Muscle of back (tissue), 11 donors: ENCODE results near the gene BPIFB4. TPM values are rescaled to one million over a fixed set of nuclear protein-coding genes. Genes with fewer than 3 reads are reported as not detected.
"Not testable (repeated sequence)": the region's sequence is repeated elsewhere in the genome, so short reads cannot be mapped to it uniquely, and the experiment has no call there.

Experiments
- DNase-seq, 3 donors: peaks; one replicate each; pipeline versions ENCODE4 v3.0.0 to v3.0.0-alpha.2; 2013
- polyA plus RNA-seq, 10 donors: library from polyadenylated mRNA; unstranded; fragments of 120-200 nt; gene quantifications; one replicate each; pipeline ENCODE4 v1.2.1, GENCODE V29; 2013; ENCODE audit not compliant: insufficient read length in 10 of 10

The BPIFB4 gene
- polyA plus RNA-seq, 10 donors = 0.19 to 0.30 (median 0.29) TPM; not detected in 7

GRCh38 chr20:33119725-33120720, 40.6 kb downstream of the BPIFB4 start:
- DNase-seq = no peak

DNA sequence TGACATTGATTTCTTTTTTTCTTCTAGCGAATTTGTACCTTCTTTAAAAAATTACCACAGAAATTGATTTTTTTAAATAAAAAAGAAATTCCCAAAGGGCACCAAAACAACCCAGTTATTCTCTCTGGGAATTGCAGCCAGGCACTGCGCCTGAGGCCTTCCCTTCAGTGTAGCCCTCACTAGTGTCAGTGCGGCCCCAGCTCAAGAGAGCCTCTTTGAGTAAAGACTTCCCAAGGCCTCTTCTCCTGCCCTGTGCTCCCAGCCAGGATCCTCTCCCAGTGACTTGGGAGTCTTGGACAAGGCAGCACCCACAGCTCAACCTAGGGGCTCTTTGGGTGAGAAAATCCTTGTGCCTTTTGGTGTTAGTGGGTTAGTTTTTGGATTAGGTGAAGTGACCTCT, 41.5 kb downstream of the BPIFB4 start:
- DNase-seq = no peak

DNA sequence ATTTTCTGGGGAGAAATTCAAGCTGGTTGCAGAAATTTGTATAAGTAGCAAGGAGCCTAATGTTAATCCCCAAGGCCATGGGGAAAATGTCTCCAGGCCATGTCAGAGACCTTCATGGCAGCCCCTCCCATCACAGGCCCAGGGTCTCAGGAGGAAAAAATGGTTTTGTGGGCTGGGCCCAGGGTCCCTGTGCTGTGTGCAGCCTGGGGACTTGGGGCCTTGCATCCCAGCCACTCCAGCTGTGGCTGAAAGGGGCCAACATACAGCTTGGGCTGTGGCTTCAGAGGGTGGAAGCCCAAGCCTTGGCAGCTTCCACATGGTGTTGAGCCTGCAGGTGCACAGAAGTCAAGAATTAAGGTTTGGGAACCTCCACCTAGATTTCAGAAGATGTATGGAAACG, 42.9 kb downstream of the BPIFB4 start:
- DNase-seq = not testable (repeated sequence)

DNA sequence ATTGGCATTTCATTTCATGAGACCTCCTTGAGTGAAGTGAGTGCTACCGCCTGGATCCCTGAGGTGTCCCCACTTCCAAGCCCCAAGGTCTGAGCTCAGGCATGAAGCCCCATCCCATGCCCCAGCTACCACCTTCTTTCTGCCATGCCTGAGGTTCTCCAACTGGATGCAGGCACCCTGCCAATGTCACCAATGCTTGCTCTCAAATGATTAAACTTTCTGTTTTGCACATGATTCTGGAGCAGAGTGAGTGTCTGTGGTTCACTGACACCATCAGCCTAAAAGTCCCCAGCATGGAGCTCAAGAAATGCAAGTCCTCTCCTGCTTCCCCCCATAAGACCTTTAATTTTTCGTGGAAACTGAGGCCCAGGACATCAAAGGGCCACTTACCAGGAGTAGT, 44.8 kb downstream of the BPIFB4 start:
- no peak for DNase-seq

- no peak for DNase-seq
Observed at GRCh38 chr20:33124994-33125393, 45.6 kb downstream of the BPIFB4 start.

DNA sequence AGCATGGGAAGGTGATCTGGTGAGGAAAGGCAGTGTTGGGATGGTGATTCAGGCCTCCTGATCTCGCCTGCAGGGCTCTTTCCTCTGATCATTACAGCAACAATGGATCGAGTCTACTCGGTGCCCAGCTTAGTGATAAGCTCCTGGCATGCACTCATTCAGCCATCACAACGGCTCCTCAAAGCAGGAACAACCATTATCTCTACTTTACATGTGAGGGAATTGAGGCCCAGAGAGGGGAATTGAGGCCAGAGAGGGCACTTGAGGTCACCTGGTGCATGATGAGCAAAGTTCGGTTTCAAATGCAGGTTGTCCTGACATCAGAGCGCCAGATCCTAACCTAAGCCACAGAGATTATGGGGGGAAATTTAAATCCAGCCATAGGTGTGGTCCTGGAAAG, 46.5 kb downstream of the BPIFB4 start:
- no peak for DNase-seq

- DNase-seq = no peak
Observed at GRCh38 chr20:33127422-33128097, 48.1 kb downstream of the BPIFB4 start.

DNA sequence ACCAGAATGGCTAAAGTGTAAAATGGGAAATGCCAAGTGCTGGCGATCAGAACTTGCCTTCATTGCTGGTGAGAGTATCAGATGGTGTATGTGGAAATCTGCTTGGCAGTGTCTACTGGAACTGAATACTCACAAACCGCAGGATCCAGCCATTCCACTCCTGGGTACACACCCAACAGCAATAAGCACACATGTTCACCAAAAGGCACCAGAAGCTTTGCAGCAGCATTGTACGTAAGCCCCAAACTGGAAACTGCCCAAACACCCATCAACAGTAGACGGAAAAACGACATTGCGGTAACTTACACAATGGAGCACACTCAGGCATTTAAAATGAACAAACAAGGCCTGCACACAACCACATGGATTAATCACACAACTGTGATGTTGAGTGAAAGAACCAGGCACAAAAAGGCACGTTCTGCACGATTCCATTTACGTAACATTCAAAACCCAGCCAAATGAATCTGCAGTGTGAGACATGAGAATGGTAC, 51.2 kb downstream of the BPIFB4 start:
- peak in 2 of 3 donors; percentile 21 to 66 for DNase-seq

GRCh38 chr20:33131949-33132473, 52.6 kb downstream of the BPIFB4 start:
- DNase-seq = no peak

GRCh38 chr20:33132513-33133372, 53.3 kb downstream of the BPIFB4 start:
- peak in 1 of 3 donors; percentile 12 for DNase-seq

- no peak for DNase-seq
Observed at GRCh38 chr20:33133373-33133941, 54.0 kb downstream of the BPIFB4 start.

DNA sequence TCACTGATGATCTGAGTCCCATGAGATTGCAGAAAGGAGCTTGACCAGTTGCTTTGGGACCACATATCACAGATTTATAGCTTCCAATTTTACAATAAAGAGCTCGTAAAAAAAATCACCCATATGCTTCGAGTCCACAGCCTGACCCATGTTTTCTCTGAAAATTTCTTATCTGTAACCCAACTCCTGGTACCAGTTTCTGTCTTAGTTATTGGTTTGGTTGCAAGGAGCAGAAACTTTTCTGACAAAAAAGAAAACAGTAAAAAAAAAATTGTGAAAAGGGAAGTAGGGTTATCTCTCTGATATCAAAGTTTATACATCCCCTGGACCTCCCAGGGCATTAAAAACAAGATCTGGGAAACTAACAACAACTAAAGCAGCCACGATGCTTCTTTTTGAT, 57.8 kb downstream of the BPIFB4 start:
- no peak for DNase-seq

DNA sequence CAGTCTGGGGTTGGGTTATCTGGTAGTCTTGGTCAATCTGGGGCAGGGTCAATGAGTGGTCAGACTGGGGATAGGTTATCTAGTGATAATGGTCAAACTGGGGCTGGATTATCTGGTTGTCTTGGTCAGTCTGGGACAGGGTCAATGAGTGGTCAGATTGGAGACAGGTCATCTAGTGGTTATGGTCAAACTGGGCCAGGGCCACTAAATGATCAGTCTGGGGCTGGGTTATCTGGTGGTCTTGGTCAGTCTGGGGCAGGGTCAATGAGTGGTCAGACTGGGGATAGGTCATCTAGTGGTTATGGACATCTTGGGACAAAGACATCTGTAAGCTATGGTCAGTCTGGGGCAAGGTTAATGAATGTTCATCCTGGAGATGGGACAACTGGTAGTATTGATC, 60.0 kb downstream of the BPIFB4 start:
- DNase-seq = no peak

- DNase-seq = no peak
Observed at GRCh38 chr20:33145521-33145920, 66.1 kb downstream of the BPIFB4 start.

- no peak for DNase-seq
Observed at GRCh38 chr20:33147299-33147698, 67.9 kb downstream of the BPIFB4 start.

DNA sequence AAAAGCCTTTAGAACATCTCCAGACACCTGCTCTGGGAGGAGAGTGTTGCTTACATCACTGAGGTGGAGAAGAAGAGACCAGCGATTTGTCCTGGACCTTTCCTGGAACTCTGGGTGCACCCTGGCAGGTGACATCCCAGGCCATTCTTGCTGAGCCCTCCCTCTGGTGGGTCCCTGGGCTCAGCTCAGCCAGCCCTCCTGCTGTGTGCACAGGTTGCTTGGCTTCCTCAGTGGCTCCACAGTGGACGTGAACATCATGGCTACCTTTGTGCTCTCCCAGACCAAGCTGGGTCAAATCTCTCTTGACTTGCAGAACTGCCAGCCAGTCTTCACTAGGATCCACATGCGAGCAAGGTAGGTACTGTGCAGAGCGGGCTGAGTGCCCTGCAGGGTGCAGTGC, 68.6 kb downstream of the BPIFB4 start:
- no peak for DNase-seq

DNA sequence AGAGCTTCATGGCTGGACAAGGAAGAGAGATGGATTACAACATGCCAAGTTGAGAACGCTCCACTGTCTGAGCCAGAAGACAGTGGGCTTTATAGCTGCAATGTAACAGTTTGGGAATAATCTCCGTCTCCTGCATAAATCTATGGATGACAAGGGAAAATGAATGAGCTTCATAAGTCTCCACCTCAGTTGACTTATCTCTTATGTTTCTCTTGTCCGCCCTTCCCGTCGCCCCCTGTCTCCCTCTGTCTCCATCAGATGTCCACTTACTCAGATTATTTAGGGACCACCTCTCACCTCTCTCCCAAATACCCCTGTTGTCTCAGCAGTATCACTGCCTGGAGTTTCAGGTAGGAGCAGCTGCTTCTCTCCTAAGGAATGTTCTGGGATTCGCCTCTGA, 74.8 kb downstream of the BPIFB4 start:
- DNase-seq = no peak

GRCh38 chr20:33158637-33159385, 79.4 kb downstream of the BPIFB4 start:
- no peak for DNase-seq

DNA sequence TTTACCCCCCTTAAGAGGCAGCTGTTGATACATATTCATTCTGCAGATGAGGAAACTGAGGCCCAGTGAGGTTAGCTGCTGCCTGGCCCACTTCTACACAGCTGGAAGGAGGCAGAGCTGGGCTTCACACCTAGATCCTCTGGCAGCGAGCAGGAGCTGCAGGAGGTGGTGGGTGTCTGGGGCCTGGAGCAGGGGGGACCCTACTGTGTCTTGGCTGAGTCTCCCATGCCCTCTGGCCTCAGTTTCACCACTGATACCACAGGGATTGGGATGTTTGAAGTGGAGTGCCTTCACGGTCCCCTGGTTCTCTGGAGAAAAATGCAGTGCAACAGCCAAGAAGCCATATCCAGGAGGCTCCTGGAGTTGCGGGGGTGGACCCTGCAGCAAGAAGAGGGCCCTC, 80.3 kb downstream of the BPIFB4 start:
- no peak for DNase-seq

DNA sequence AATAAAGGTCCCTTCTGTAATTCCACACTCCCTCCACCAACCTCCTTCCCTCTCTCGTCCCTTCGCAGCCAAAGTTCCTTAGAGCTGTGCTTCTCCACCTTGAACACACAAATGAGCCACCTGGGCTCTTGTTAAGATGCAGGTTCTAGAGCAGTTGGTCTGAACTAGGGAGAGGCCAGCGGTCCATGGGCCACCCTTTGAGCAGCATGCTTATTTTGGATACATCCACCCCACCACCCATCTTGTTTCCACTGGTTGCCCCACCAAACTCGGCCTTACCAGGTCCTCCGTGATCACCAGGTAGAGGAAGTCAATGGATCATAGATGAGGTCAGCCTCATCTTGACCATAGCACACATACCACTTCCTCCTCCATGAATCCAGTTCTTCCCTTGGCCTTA, 81.2 kb downstream of the BPIFB4 start:
- DNase-seq = no peak
